IPS-20b (cell line): ENCODE results near the gene ABCG1.

Source experiments
- H3K27ac ChIP-seq: one replicate; pipeline ENCODE4 v1.5.1; 2013; ENCODE audit warnings: low read length
- H3K27me3 ChIP-seq: 2 replicates; pipeline ENCODE4 v1.6.1; 2013; ENCODE audit warnings: mild to moderate bottlenecking, low read length, inconsistent platforms; ENCODE audit not compliant: insufficient read depth
- H3K36me3 ChIP-seq: 2 replicates; pipeline ENCODE4 v1.6.1; 2013; ENCODE audit warnings: low read depth, mild to moderate bottlenecking, inconsistent platforms, low read length, moderate library complexity; ENCODE audit not compliant: insufficient read depth
- H3K4me1 ChIP-seq: 2 replicates; pipeline ENCODE4 v1.6.1; 2013; ENCODE audit warnings: mild to moderate bottlenecking, control low read depth, inconsistent platforms, low read length, moderate library complexity; ENCODE audit not compliant: insufficient read depth
- H3K4me3 ChIP-seq: 2 replicates; pipeline ENCODE4 v1.5.1; 2013; ENCODE audit warnings: mild to moderate bottlenecking, low read length, inconsistent platforms
- H3K9ac ChIP-seq: 2 replicates; pipeline ENCODE4 v1.6.1; 2013; ENCODE audit warnings: low read depth, mild to moderate bottlenecking, inconsistent platforms, low read length, moderate library complexity
- H3K9me3 ChIP-seq: 2 replicates; pipeline ENCODE4 v1.6.1; 2013; ENCODE audit warnings: mild to moderate bottlenecking, low read depth, low read length, inconsistent platforms; ENCODE audit not compliant: insufficient read depth

The ABCG1 gene

DNA sequence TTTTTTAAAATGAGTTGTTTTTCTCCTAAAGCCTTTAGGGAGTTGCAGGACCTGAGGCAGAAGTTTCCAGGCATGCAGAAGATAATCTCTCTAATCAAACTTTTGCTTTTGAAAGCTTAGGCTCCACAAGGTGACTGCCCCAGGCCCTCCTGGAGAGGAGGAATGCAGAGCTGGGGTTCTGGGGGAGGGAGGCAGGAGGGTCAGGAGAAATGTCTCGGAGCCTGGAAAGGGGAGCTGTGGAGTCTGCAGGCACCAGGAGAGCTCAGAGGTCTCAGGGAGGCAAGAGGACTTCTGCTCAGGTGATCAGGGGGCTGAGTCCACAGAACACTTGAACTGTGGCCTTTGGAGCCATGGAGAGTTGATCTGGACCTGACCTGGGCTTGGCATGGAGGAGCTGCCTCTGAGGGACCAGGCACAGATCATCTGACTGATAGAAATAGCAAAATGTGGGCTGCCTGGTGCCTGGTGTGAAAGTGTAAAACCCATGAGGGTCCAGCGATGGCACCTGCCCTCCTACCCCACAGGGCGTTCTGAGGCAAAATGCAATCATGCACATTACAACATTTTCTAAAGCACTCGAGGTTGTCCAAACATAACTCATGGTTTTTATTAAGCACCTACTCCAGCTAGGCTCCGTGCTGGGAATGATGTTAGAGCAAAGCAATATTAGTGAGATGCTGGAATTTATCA lies 10.0 kb upstream of the ABCG1 start:
- peaks cover 4% of the 10 kb centered on the region; the same call in 1 of the 2 replicates for H3K4me1 ChIP-seq
- no peaks in the 10 kb centered on the region for H3K9me3 ChIP-seq
- no peak overlapping the region for H3K27ac ChIP-seq
- H3K9ac ChIP-seq = no peak overlapping the region
- H3K36me3 ChIP-seq = no peaks in the 10 kb centered on the region
- H3K4me3 ChIP-seq = no peak overlapping the region
- H3K27me3 ChIP-seq = no peaks in the 10 kb centered on the region; the same call in 1 of the 2 replicates

GRCh38 chr21:42209801-42210479 lies 9.0 kb upstream of the ABCG1 start:
- Histone ChIP-seq H3K27ac (no peak overlapping the region), H3K4me1 (peaks cover 4% of the 10 kb centered on the region; the same call in 1 of the 2 replicates), H3K9ac (no peak overlapping the region), H3K27me3 (no peaks in the 10 kb centered on the region; the same call in 1 of the 2 replicates), H3K36me3 (no peaks in the 10 kb centered on the region), H3K4me3 (no peak overlapping the region), H3K9me3 (no peaks in the 10 kb centered on the region)

DNA sequence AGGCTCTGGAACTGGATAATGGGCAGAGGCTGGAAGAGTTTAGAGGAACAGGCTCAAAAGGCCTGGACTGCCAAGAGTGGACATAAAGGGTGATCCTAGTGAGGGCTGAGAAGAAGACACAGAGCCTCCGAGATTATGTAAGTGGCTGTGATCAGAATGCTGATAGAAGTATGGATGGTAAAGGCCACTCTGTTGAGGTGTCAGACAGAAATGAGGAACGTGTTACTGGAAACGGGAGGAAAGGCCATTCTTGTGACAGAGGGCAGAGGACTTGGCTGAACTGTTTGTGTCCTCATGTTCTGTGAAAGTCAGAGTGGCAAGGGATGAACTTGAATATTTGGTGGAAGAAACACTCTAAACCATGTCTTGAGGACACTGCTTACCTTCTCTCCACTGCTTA lies 6.7 kb upstream of the ABCG1 start:
- H3K9me3 ChIP-seq = peaks cover 9% of the 10 kb centered on the region; the same call in 1 of the 2 replicates
- peaks cover 4% of the 10 kb centered on the region; the same call in 1 of the 2 replicates for H3K4me1 ChIP-seq
- H3K27ac ChIP-seq = no peak overlapping the region
- peaks cover 12% of the 10 kb centered on the region for H3K27me3 ChIP-seq
- H3K36me3 ChIP-seq = no peaks in the 10 kb centered on the region
- no peak overlapping the region for H3K9ac ChIP-seq
- H3K4me3 ChIP-seq = no peak overlapping the region

DNA sequence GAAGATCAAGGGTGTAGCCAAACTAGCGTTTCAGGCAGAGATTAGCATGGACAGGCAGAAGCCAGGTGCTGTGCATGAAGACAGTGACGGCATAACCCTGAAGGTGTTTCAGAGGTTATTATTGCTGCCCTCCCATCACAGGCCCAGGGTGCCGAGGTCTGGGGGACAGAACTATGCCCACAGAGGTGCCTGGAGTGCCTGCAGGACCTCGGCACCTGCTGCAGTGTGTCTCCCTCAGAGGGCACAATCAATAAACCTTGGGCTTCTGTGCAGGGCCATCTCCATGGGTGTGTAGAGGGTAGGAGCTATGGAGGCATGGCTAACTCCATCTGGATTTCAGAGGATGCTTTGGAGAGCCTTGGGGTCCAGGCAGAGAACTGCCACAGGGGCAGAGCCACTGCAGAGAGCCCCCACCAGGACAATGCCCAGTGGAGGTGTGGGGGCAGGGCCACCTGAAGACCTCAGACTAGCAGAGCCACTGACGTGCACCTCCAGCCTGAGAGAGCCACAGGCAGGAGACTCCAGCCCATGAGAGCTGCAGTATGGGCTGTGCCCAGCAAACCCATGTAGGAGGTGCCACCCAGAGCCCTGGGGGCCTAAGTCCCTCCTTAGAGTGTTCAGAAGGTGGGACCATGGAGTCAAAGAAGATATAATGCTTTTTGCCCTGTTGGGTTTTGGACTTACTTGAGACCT lies 5.7 kb upstream of the ABCG1 start:
- no peak overlapping the region for H3K4me3 ChIP-seq
- H3K27ac ChIP-seq = no peak overlapping the region
- H3K9me3 ChIP-seq = peaks cover 9% of the 10 kb centered on the region; the same call in 1 of the 2 replicates
- H3K4me1 ChIP-seq = peaks cover 4% of the 10 kb centered on the region; the same call in 1 of the 2 replicates
- no peak overlapping the region for H3K9ac ChIP-seq
- peaks cover 21% of the 10 kb centered on the region for H3K27me3 ChIP-seq
- no peaks in the 10 kb centered on the region for H3K36me3 ChIP-seq

DNA sequence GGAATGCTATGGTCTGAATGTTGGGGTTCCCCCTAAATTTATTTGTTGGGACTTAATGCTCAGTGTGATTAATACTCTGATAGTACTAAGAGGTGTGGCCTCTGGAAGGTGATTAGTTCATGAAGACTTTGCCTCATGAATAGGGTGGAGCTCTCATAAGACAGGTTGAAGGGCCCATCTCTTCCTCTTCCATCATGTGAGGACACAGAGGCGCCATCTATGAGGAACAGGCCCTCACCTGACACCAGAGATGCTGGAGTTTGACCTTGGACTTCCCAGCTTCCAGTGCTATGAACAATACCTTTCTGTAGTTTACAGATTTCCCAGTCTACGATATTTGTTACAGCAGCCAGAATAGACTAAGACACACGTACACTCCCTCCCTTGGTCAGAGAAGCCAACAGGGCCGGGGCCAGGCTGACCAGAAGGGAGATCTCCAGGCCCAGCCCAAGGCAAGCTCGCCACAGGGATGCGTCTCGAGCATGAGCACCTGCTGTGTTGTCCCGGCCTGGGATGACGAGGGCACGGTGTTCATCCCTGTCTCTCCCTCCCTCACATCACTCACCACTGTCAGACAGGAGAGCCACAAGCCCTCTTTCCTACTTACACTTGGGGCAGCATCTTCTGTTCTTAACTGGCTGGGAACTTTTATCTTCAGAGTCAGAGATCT lies 4.7 kb upstream of the ABCG1 start:
- H3K27me3 ChIP-seq = peaks cover 27% of the 10 kb centered on the region
- no peak overlapping the region for H3K27ac ChIP-seq
- H3K9ac ChIP-seq = no peak overlapping the region
- H3K4me1 ChIP-seq = peaks cover 2% of the 10 kb centered on the region; the same call in 1 of the 2 replicates
- no peaks in the 10 kb centered on the region for H3K36me3 ChIP-seq
- no peak overlapping the region for H3K4me3 ChIP-seq
- H3K9me3 ChIP-seq = peaks cover 9% of the 10 kb centered on the region; the same call in 1 of the 2 replicates

DNA sequence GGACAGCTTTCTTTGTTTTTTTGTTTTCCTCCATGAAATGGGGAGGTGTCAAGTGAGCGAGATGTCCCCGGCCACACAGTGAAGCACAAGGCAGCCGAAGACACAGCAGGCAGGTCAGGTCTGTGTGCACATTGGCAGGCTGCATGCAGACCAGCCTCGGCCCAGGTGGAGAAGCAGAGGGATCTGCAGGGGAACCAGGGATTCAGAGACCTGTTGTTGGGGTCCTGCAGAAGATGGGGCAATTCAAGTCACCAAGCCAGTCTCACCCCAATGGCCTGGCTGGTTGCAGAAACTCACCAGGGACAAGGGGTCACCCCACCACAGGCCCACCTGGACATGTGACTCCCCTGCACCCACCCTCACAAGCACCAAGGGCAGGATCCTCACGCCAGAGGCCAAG lies 4.0 kb upstream of the ABCG1 start:
- H3K9me3 ChIP-seq = peaks cover 9% of the 10 kb centered on the region; the same call in 1 of the 2 replicates
- H3K27ac ChIP-seq = no peak overlapping the region
- no peaks in the 10 kb centered on the region for H3K36me3 ChIP-seq
- peaks cover 2% of the 10 kb centered on the region; the same call in 1 of the 2 replicates for H3K4me1 ChIP-seq
- H3K9ac ChIP-seq = no peak overlapping the region
- no peak overlapping the region for H3K4me3 ChIP-seq
- peaks cover 34% of the 10 kb centered on the region for H3K27me3 ChIP-seq

- H3K36me3 ChIP-seq = no peaks in the 10 kb centered on the region
- H3K27me3 ChIP-seq = peaks cover 47% of the 10 kb centered on the region
- H3K4me1 ChIP-seq = peaks cover 2% of the 10 kb centered on the region; the same call in 1 of the 2 replicates
- no peak overlapping the region for H3K9ac ChIP-seq
- peaks cover 9% of the 10 kb centered on the region; the same call in 1 of the 2 replicates for H3K9me3 ChIP-seq
- no peak overlapping the region for H3K4me3 ChIP-seq
- no peak overlapping the region for H3K27ac ChIP-seq
Measured at GRCh38 chr21:42215942-42216725, 2.8 kb upstream of the ABCG1 start.

DNA sequence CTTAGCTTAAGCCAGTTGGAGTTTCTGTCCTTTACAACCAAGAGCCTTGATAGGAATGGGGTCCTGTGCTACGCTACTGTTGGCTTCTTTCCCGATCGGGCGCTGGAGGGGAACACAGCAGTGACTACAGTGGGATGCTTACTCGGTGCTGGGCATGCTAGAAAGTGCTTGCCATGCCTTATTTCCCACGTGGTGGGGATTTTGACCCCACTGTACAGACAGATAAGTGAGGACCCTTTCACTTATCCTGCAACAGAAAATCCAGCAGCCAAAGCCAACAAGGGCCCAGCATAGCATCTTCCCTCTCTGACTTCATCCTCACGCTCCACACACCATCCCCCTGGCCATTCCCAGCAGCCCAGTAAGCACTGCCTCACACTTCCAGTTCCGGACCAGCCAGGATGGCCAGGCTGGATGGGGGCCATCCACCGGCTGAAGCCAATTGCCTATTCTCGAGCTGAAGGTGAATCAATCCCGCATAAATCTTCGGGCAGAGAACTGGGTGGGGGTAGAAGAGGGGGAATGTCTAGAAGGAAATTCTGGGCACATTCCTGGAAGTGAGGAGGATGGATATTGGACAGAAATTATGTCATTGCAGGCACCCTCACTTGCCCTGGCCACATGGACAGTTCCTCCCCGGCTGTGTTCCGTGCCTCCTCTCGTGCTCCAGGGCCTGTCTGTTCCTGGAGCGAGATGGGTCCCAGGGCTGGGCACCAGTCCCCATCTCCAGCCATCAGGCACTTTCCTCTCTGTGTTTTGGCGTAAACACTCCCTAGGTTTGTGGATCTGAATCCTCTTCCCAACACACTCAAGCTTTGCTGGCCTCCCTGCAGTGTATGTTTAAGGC lies 2.0 kb upstream of the ABCG1 start:
- Histone ChIP-seq H3K27ac (no peak overlapping the region), H3K36me3 (no peaks in the 10 kb centered on the region), H3K9me3 (peaks cover 9% of the 10 kb centered on the region; the same call in 1 of the 2 replicates), H3K4me3 (no peak overlapping the region), H3K27me3 (peaks cover 55% of the 10 kb centered on the region), H3K9ac (no peak overlapping the region), H3K4me1 (peaks cover 2% of the 10 kb centered on the region; the same call in 1 of the 2 replicates)

- Histone ChIP-seq H3K27ac (no peak overlapping the region), H3K4me3 (peak overlapping the region; percentile 88), H3K36me3 (no peaks in the 10 kb centered on the region), H3K9ac (peak overlapping the region; percentile 68; the same call in 1 of the 2 replicates), H3K27me3 (peaks cover 76% of the 10 kb centered on the region), H3K4me1 (peaks cover 2% of the 10 kb centered on the region; the same call in 1 of the 2 replicates), H3K9me3 (peaks cover 9% of the 10 kb centered on the region; the same call in 1 of the 2 replicates)
Measured at GRCh38 chr21:42219606-42220137, 732 bp downstream of the ABCG1 start.
